WERI-Rb-1 (cell line): ENCODE data around the gene CD79B.

Experiments used
- DNase-seq: peaks from one replicate; pipeline ENCODE4 v3.0.0-alpha.2; 2020
- H3K27ac ChIP-seq: fragments of 250-450 bp; sonication (Bioruptor Pico); 2 replicates; pipeline ENCODE4 v1.5.1; 2020; ENCODE audit warnings: mild to moderate bottlenecking, moderate library complexity
- H3K27me3 ChIP-seq: fragments of 250-450 bp; sonication (Bioruptor Pico); 2 replicates; pipeline ENCODE4 v1.5.1; 2021; ENCODE audit warnings: mild to moderate bottlenecking, low read depth, moderate library complexity; ENCODE audit not compliant: insufficient read depth, severe bottlenecking
- H3K36me3 ChIP-seq: fragments of 250-450 bp; sonication (Bioruptor Pico); 2 replicates; pipeline ENCODE4 v1.5.1; 2020; ENCODE audit warnings: mild to moderate bottlenecking, moderate library complexity
- H3K4me3 ChIP-seq: 2 replicates; pipeline ENCODE4 v1.5.1; 2011; ENCODE audit warnings: low read depth, mild to moderate bottlenecking, control low read depth, low read length
- H3K9me3 ChIP-seq: fragments of 250-450 bp; sonication (Bioruptor Pico); 2 replicates; pipeline ENCODE4 v1.5.1; 2021; ENCODE audit warnings: mild to moderate bottlenecking, moderate library complexity; ENCODE audit not compliant: severe bottlenecking
- CTCF ChIP-seq: IDR thresholded peaks from 2 replicates; pipeline ENCODE4 v1.5.1; 2011; ENCODE audit warnings: low read depth, mild to moderate bottlenecking, control low read depth, inconsistent platforms, low read length

Gene CD79B

GRCh38 chr17:63960006-63960405 lies 27.9 kb upstream of the CD79B start:
- no peaks in the 10 kb centered on the region for H3K27me3 ChIP-seq
- no peaks in the 10 kb centered on the region for H3K36me3 ChIP-seq
- DNase-seq = no peak
- H3K27ac ChIP-seq = no peak overlapping the region
- no peak for TF ChIP-seq CTCF
- no peaks in the 10 kb centered on the region for H3K9me3 ChIP-seq
- H3K4me3 ChIP-seq = no peak overlapping the region

GRCh38 chr17:63956296-63956920 lies 24.3 kb upstream of the CD79B start:
- Histone ChIP-seq H3K9me3 (no peaks in the 10 kb centered on the region), H3K27me3 (no peaks in the 10 kb centered on the region), H3K27ac (no peak overlapping the region), H3K4me3 (no peak overlapping the region), H3K36me3 (no peaks in the 10 kb centered on the region)
- DNase-seq = no peak
- TF ChIP-seq CTCF = no peak

- Histone ChIP-seq H3K27ac (no peak overlapping the region), H3K9me3 (no peaks in the 10 kb centered on the region), H3K4me3 (no peak overlapping the region), H3K27me3 (no peaks in the 10 kb centered on the region), H3K36me3 (no peaks in the 10 kb centered on the region)
- DNase-seq = no peak
- no peak for TF ChIP-seq CTCF
Observed at GRCh38 chr17:63955791-63956190, 23.7 kb upstream of the CD79B start.

- Histone ChIP-seq H3K27ac (no peak overlapping the region), H3K27me3 (no peaks in the 10 kb centered on the region), H3K36me3 (no peaks in the 10 kb centered on the region), H3K4me3 (no peak overlapping the region), H3K9me3 (no peaks in the 10 kb centered on the region)
- no peak for DNase-seq
- TF ChIP-seq CTCF = no peak
Observed at GRCh38 chr17:63955232-63955631, 23.1 kb upstream of the CD79B start.

- Histone ChIP-seq H3K27ac (no peak overlapping the region), H3K27me3 (no peaks in the 10 kb centered on the region), H3K36me3 (no peaks in the 10 kb centered on the region), H3K9me3 (no peaks in the 10 kb centered on the region), H3K4me3 (no peak overlapping the region)
- TF ChIP-seq CTCF = no peak
- DNase-seq = no peak
Observed at GRCh38 chr17:63954402-63955063, 22.4 kb upstream of the CD79B start.
